ENCODE results near the gene SSBP2.

GRCh38 chr5:81542242-81542641, 208.7 kb downstream of the SSBP2 start:
- TF ChIP-seq CTCF (IDR thresholded peaks at IDR 0.05; ENCODE audit: borderline replicate concordance, extremely low read depth, low read length, poor library complexity, severe bottlenecking): no peak
- no peak for TF ChIP-seq EZH2 (IDR thresholded peaks at IDR 0.05; ENCODE audit: borderline replicate concordance, low read depth, low read length, severe bottlenecking)
